ENCODE data around the gene VMP1. TPM values are rescaled to one million over a fixed set of nuclear protein-coding genes. Genes with fewer than 3 reads are reported as not detected.

VMP1 gene
- total RNA-seq, 1 experiment from 2014 or later, result 83.1 TPM

- Histone ChIP-seq H3K79me2 (ENCODE audit: insufficient read depth, low read length) (no peaks in the 10 kb centered on the region), H3K9ac (ENCODE audit: extremely low read depth, insufficient read length, low read length) (no peak overlapping the region), H3K4me2 (ENCODE audit: insufficient read depth, insufficient read length, low read length) (no peak overlapping the region), H2BK120ac (ENCODE audit: low read depth, low read length, poor library complexity, severe bottlenecking) (no peak overlapping the region), H2BK5ac (ENCODE audit: insufficient read length, low read length) (no peak overlapping the region), H4K91ac (ENCODE audit: insufficient read length, low read depth, low read length) (no peak overlapping the region), H4K20me1 (ENCODE audit: control insufficient read depth, insufficient read depth, insufficient read length) (no peaks in the 10 kb centered on the region), H3K27ac (ENCODE audit: insufficient read length, low read depth, low read length) (no peak overlapping the region), H3K18ac (ENCODE audit: insufficient read length, low read depth, low read length) (no peak overlapping the region), H3K14ac (ENCODE audit: insufficient read depth, low read length) (no peak overlapping the region), H2BK15ac (ENCODE audit: low read depth, low read length) (no peak overlapping the region), H2BK20ac (ENCODE audit: low read depth, low read length, poor library complexity, severe bottlenecking) (no peak overlapping the region), H3K27me3 (ENCODE audit: insufficient read depth, low read length) (no peaks in the 10 kb centered on the region), H3K79me1 (ENCODE audit: insufficient read depth, low read depth, low read length, poor library complexity, severe bottlenecking) (no peaks in the 10 kb centered on the region), H3K23me2 (ENCODE audit: insufficient read length, low read depth, low read length, poor library complexity, severe bottlenecking) (no peaks in the 10 kb centered on the region), H3K4me1 (ENCODE audit: insufficient read depth, low read length) (no peaks in the 10 kb centered on the region), H3K9me3 (ENCODE audit: control insufficient read depth, low read depth, low read length) (no peaks in the 10 kb centered on the region), H4K8ac (replicated peaks; ENCODE audit: insufficient read length, low read depth, low read length) (no peak overlapping the region), H2AFZ (ENCODE audit: low read length) (no peak overlapping the region), H4K5ac (ENCODE audit: insufficient read length, low read depth, low read length) (no peak overlapping the region), H3K56ac (ENCODE audit: insufficient read length, low read depth, low read length) (no peak overlapping the region), H2BK12ac (ENCODE audit: insufficient read length, low read depth, low read length) (no peak overlapping the region), H3K23ac (ENCODE audit: insufficient read length, low read depth, low read length) (no peak overlapping the region), H2AK5ac (ENCODE audit: insufficient read length, low read length) (no peak overlapping the region), H3K4ac (ENCODE audit: low read depth, low read length) (no peak overlapping the region), H3T11ph (ENCODE audit: low read length) (no peak overlapping the region)
- no peaks in the 10 kb centered on the region for H3K4me1 Mint-ChIP-seq
- TF ChIP-seq CTCF (conservative IDR thresholded peaks at IDR 0.05), result no peak
- H3K4me3 Mint-ChIP-seq, result no peak overlapping the region
- no peak for DNase-seq
- H3K27ac Mint-ChIP-seq, result no peak overlapping the region
- H3K27me3 Mint-ChIP-seq (ENCODE audit: low read depth), result no peaks in the 10 kb centered on the region
- no CpG with 5 or more reads among the region's 1 CpG for WGBS (ENCODE audit: extremely low coverage, insufficient read length, low lambda C conversion rate)
- peaks cover 0 to 17% (median 13%) of the 10 kb centered on the region in 3 experiments; a peak in 5 of 7 replicates for H3K36me3 Mint-ChIP-seq (ENCODE audit: insufficient read depth in 1 of 3, low read depth in 3 of 3)
- no peaks in the 10 kb centered on the region for H3K9me3 Mint-ChIP-seq
Observed at GRCh38 chr17:59810894-59811153, 103.4 kb downstream of the VMP1 start.

Data from H9 (cell line).